ENCODE measurements around the gene SSBP3.

GRCh38 chr1:54237586-54237985 lies 168.6 kb downstream of the SSBP3 start:
- TF ChIP-seq, protein P1, sequence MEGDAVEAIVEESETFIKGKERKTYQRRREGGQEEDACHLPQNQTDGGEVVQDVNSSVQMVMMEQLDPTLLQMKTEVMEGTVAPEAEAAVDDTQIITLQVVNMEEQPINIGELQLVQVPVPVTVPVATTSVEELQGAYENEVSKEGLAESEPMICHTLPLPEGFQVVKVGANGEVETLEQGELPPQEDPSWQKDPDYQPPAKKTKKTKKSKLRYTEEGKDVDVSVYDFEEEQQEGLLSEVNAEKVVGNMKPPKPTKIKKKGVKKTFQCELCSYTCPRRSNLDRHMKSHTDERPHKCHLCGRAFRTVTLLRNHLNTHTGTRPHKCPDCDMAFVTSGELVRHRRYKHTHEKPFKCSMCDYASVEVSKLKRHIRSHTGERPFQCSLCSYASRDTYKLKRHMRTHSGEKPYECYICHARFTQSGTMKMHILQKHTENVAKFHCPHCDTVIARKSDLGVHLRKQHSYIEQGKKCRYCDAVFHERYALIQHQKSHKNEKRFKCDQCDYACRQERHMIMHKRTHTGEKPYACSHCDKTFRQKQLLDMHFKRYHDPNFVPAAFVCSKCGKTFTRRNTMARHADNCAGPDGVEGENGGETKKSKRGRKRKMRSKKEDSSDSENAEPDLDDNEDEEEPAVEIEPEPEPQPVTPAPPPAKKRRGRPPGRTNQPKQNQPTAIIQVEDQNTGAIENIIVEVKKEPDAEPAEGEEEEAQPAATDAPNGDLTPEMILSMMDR (IDR thresholded peaks at IDR 0.05; ENCODE audit: borderline replicate concordance, extremely low read depth, low read length, poor library complexity, severe bottlenecking): no peak
- no peak for TF ChIP-seq EZH2 (IDR thresholded peaks at IDR 0.05; ENCODE audit: borderline replicate concordance, low read depth, low read length, severe bottlenecking)

Data from DND-41 (cell line).